ENCODE measurements around the gene OR10H5. TPM values are rescaled to one million over a fixed set of nuclear protein-coding genes. Genes with fewer than 3 reads are reported as not detected.
"Not testable (repeated sequence)": the region's sequence is repeated elsewhere in the genome, so short reads cannot be mapped to it uniquely, and the experiment has no call there.

Gene OR10H5
- total RNA-seq, 1 experiment from 2014 or later, result not detected

DNA sequence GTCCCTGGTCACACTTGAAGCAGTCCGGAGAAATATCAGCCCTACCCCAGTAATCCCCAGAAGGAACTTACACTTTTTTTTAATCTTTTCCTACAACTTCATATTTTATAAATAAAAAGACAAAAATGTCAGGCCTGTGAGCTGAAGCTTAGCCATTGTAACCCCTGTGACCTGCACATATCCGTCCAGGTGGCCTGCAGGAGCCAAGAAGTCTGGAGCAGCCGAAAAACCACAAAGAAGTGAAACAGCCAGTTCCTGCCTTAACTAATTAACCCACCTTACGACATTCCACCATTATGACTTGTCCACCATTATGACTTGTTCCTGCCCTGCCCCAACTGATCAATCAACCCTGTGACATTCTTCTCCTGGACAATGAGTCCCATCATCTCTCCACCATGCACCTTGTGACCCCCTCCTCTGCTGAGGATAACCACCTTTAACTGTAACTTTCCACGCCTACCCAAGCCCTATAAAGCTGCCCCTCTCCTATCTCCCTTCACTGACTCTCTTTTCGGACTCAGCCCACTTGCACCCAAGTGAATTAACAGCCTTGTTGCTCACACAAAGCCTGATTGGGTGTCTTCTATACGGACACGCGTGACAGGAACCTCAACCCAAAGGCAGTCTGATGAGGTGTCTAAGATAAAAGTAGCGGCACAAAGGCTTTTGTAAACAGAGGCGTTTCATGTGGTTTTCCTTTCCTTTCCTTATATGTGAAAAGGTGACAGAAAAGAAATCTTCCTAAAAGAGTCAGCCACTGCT lies 48.3 kb downstream of the OR10H5 start:
- H3K27me3 ChIP-seq (ENCODE audit: insufficient read depth, low read depth); H2AFZ ChIP-seq; BruUV-seq (replicated peaks); H3K9me3 ChIP-seq (ENCODE audit: insufficient read depth, low read depth); H3K9me2 ChIP-seq (ENCODE audit: insufficient read depth); H4K20me1 ChIP-seq (ENCODE audit: insufficient read depth): not testable (repeated sequence)
- peak overlapping the region; percentile 99 for H3K27ac ChIP-seq
- peaks cover 59% of the 10 kb centered on the region for H3K4me1 ChIP-seq (replicated peaks; ENCODE audit: insufficient read depth)
- H3K4me3 ChIP-seq, result peak overlapping the region; percentile 64
- peaks cover 76% of the 10 kb centered on the region for H3F3A ChIP-seq (ENCODE audit: insufficient read depth, low read depth)
- H3K79me2 ChIP-seq (ENCODE audit: low read depth), result peaks cover 45% of the 10 kb centered on the region
- DNase-seq, result peak; percentile 78 to 95
- CTCF ChIA-PET, result interaction anchor here (0.5 kb wide), 1 partner anchor 195 kb away, joined by 3 read pairs; the partner anchor contains the start of gene CYP4F3
- POLR2A ChIA-PET (ENCODE audit: unreplicated experiment), result interaction anchor here (0.6 to 0.7 kb wide), 3 partner anchors 10 to 1699 kb away, joined by 3 to 8 read pairs (median 7); no protein-coding TSS in a partner anchor
- intact Hi-C loops (cut with micrococcal nuclease; ENCODE audit: unreplicated experiment), result loop anchor here (2.0 to 10.0 kb wide), 3 partner anchors 21 to 195 kb away; partner anchors contain the start of genes CYP4F11, CYP4F3 and OR10H1
- peak overlapping the region; percentile 83 for H3K4me2 ChIP-seq
- H3K36me3 ChIP-seq (ENCODE audit: low read depth), result peaks cover 40% of the 10 kb centered on the region

DNA sequence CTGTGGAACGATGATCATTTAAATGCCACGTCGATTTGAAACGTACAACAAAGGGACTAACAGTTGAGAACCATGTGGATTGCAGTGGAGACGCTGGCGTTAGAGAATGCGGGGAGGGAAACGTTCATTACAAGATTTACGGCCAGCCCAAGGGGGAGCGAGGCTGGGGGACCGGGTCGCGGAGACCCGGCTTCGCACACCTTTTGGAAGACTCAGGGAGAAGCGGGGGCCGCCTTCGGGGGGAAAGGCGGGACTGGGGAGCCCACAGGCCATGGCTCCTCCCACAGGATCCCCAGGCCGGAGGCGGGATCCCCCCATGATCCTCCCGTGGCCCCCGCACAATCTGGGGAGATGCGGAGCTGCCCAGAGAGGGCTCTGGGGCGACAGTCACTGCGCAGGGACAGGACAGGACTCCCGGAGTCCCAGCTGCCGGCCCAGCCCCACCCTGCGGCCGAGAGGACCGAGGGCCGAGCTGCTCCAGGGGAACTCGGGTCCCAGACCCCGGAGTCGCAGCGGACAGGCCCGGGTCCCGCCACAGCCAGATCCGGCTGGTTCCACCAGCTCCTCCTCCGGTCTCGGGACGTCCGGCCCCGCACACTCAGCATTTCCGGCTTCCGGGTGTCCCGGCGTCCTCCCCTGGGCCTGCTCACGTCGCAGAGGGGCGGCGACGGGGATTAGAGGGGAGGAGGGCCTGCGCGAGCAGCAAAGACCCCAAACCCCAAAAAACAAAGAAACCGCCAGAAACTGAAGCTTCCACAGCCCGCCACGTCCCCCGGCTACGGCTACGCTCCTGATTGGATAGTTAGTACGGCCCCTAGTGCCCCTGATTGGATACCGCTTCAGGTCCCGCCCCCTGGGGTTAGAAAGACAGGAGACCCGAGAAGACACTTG lies 49.1 kb downstream of the OR10H5 start:
- H3K4me1 ChIP-seq (replicated peaks; ENCODE audit: insufficient read depth), result peaks cover 55% of the 10 kb centered on the region
- peak overlapping the region; percentile 83 for H3K4me2 ChIP-seq
- no peaks in the 10 kb centered on the region for H4K20me1 ChIP-seq (ENCODE audit: insufficient read depth)
- H3K4me3 ChIP-seq, result peak overlapping the region; percentile 64
- peaks cover 68% of the 10 kb centered on the region for H3F3A ChIP-seq (ENCODE audit: insufficient read depth, low read depth)
- H3K27ac ChIP-seq, result peak overlapping the region; percentile 99
- POLR2A ChIA-PET (ENCODE audit: unreplicated experiment), result interaction anchor here (0.5 to 1.8 kb wide), 9 partner anchors 8 to 1467 kb away, joined by 3 to 19 read pairs (median 4); no protein-coding TSS in a partner anchor
- H3K27me3 ChIP-seq (ENCODE audit: insufficient read depth, low read depth), result no peaks in the 10 kb centered on the region
- intact Hi-C loops (cut with micrococcal nuclease; ENCODE audit: unreplicated experiment), result loop anchor here (1.0 to 10.0 kb wide), 5 partner anchors 8 to 196 kb away; partner anchors contain the start of genes CYP4F11, CYP4F3 and OR10H1
- no peak overlapping the region for H2AFZ ChIP-seq
- no peaks in the 10 kb centered on the region for H3K9me3 ChIP-seq (ENCODE audit: insufficient read depth, low read depth)
- BruUV-seq (replicated peaks), result TSS peak; percentile 77
- TF ChIP-seq EZH2 (IDR thresholded peaks at IDR 0.05; ENCODE audit: low read depth) (no peak), CTCF (conservative IDR thresholded peaks at IDR 0.05) (peak; percentile 10; the same call in 1 of the 2 replicates)
- H3K79me2 ChIP-seq (ENCODE audit: low read depth), result peaks cover 37% of the 10 kb centered on the region
- CTCF ChIA-PET, result no interaction called here
- no peaks in the 10 kb centered on the region for H3K9me2 ChIP-seq (ENCODE audit: insufficient read depth)
- peak in 1 of 2 experiments; percentile 94 for DNase-seq
- peaks cover 38% of the 10 kb centered on the region for H3K36me3 ChIP-seq (ENCODE audit: low read depth)

- Histone ChIP-seq H3K4me3 (peak overlapping the region; percentile 64), H2AFZ (no peak overlapping the region), H3K36me3 (ENCODE audit: low read depth) (peaks cover 31% of the 10 kb centered on the region), H3K4me1 (replicated peaks; ENCODE audit: insufficient read depth) (peaks cover 48% of the 10 kb centered on the region), H3K4me2 (peak overlapping the region; percentile 83), H3K9me3 (ENCODE audit: insufficient read depth, low read depth) (no peaks in the 10 kb centered on the region), H3K9me2 (ENCODE audit: insufficient read depth) (no peaks in the 10 kb centered on the region), H3K79me2 (ENCODE audit: low read depth) (peaks cover 30% of the 10 kb centered on the region), H3F3A (ENCODE audit: insufficient read depth, low read depth) (peaks cover 61% of the 10 kb centered on the region), H3K27ac (peak overlapping the region; percentile 99), H4K20me1 (ENCODE audit: insufficient read depth) (no peaks in the 10 kb centered on the region), H3K27me3 (ENCODE audit: insufficient read depth, low read depth) (no peaks in the 10 kb centered on the region)
- peak; percentile 73 to 97 for DNase-seq
- POLR2A ChIA-PET (ENCODE audit: unreplicated experiment), result interaction anchor here (0.7 to 1.8 kb wide), 6 partner anchors 9 to 458 kb away, joined by 3 to 17 read pairs (median 4); partner anchors contain the start of gene AKAP8
- BruUV-seq (replicated peaks), result TSS peak; percentile 77
- intact Hi-C loops (cut with micrococcal nuclease; ENCODE audit: unreplicated experiment), result loop anchor here (1.0 to 10.0 kb wide), 5 partner anchors 9 to 196 kb away; partner anchors contain the start of genes CYP4F11, CYP4F3 and OR10H1
- TF ChIP-seq EZH2 (IDR thresholded peaks at IDR 0.05; ENCODE audit: low read depth) (no peak), CTCF (conservative IDR thresholded peaks at IDR 0.05) (no peak; the same call in 1 of the 2 replicates)
- CTCF ChIA-PET, result no interaction called here
Measured at GRCh38 chr19:15837221-15837731, 49.8 kb downstream of the OR10H5 start.
